Fibroblast of skin of scalp (primary cell): ENCODE data around the gene LPCAT1.
"Not testable (repeated sequence)": the region's sequence is repeated elsewhere in the genome, so short reads cannot be mapped to it uniquely, and the experiment has no call there.

Experiments used
- DNase-seq: peaks from one replicate; pipeline ENCODE4 v3.0.0-alpha.2; 2013

The LPCAT1 gene

GRCh38 chr5:1478271-1479035, 45.3 kb downstream of the LPCAT1 start:
- no peak for DNase-seq

GRCh38 chr5:1477341-1477740, 46.4 kb downstream of the LPCAT1 start:
- DNase-seq, result no peak

- DNase-seq, result no peak
These were observed 46.8 kb downstream of the LPCAT1 start for GRCh38 chr5:1476967-1477310.

GRCh38 chr5:1476181-1476966, 47.4 kb downstream of the LPCAT1 start:
- no peak for DNase-seq

GRCh38 chr5:1475544-1475900, 48.2 kb downstream of the LPCAT1 start:
- DNase-seq, result not testable (repeated sequence)

GRCh38 chr5:1474866-1475543, 48.8 kb downstream of the LPCAT1 start:
- no peak for DNase-seq

- DNase-seq, result no peak
These were observed 49.4 kb downstream of the LPCAT1 start for GRCh38 chr5:1474183-1474839.

- no peak for DNase-seq
These were observed 50.0 kb downstream of the LPCAT1 start for GRCh38 chr5:1473746-1474145.

GRCh38 chr5:1472964-1473628, 50.7 kb downstream of the LPCAT1 start:
- DNase-seq, result no peak

GRCh38 chr5:1471997-1472963, 51.5 kb downstream of the LPCAT1 start:
- no peak for DNase-seq

GRCh38 chr5:1471240-1471853, 52.4 kb downstream of the LPCAT1 start:
- no peak for DNase-seq

- no peak for DNase-seq
These were observed 53.0 kb downstream of the LPCAT1 start for GRCh38 chr5:1470762-1471211.

GRCh38 chr5:1468629-1469527, 54.9 kb downstream of the LPCAT1 start:
- DNase-seq, result no peak

- no peak for DNase-seq
These were observed 55.5 kb downstream of the LPCAT1 start for GRCh38 chr5:1468247-1468612.

GRCh38 chr5:1467341-1468246, 56.2 kb downstream of the LPCAT1 start:
- DNase-seq, result no peak

GRCh38 chr5:1466631-1467265, 57.0 kb downstream of the LPCAT1 start:
- DNase-seq, result no peak

GRCh38 chr5:1465966-1466471, 57.7 kb downstream of the LPCAT1 start:
- DNase-seq, result no peak

GRCh38 chr5:1465117-1465516, 58.6 kb downstream of the LPCAT1 start:
- no peak for DNase-seq
